ENCODE results near the gene SAE1. TPM values are rescaled to one million over a fixed set of nuclear protein-coding genes. Genes with fewer than 3 reads are reported as not detected.

Gene SAE1
- total RNA-seq, 1 experiment from 2014 or later: 251 TPM

DNA sequence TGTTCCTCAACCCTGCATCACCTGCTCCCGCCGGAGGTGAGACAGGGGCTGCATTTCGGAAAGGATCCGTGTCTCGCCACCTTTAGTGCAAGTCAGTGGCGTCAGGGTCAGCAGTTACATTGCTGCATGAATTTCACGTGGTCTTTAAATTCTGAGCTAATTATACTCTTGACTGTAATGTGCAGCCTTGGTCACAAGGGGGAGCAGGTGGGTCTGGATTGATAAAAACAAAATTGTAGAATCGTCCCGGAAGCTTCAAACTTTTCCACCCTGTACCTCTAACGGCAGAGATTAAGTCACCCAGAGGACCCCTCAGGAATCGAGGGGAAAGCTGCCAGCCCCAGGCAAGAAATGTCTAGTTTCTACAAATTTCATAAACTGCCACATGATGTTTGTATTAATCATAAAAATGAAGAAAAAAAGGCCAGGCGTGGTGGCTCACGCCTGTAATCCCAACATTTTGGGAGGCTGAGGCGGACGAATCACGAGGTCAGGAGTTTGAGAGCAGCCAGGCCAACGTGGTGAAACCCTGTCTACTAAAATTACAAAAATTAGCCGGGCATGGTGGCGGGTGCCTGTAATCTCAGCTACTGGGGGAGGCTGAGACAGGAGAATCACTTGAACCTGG lies 80.2 kb downstream of the SAE1 start:
- Mint-ChIP-seq H3K4me1 (ENCODE audit: low read depth, unreplicated experiment) (peaks cover 13% of the 10 kb centered on the region), H3K9me3 (ENCODE audit: unreplicated experiment) (no peaks in the 10 kb centered on the region), H3K27ac (ENCODE audit: unreplicated experiment) (peak overlapping the region; percentile 94), H3K4me3 (ENCODE audit: unreplicated experiment) (peak overlapping the region; percentile 42), H3K36me3 (ENCODE audit: insufficient read depth, unreplicated experiment) (peaks cover 74% of the 10 kb centered on the region), H3K27me3 (ENCODE audit: insufficient read depth, unreplicated experiment) (no peaks in the 10 kb centered on the region)
- CTCF ChIA-PET: interaction anchor here (0.6 to 4.4 kb wide), 24 partner anchors 9 to 1912 kb away, joined by 3 to 234 read pairs (median 4); partner anchors contain the start of genes CCDC9 and SAE1
- Histone ChIP-seq H3K4me1 (no peaks in the 10 kb centered on the region), H3K36me3 (ENCODE audit: control insufficient read depth, insufficient read depth, low read length) (peaks cover 3% of the 10 kb centered on the region), H3K9me3 (no peaks in the 10 kb centered on the region), H3K27me3 (replicated peaks; ENCODE audit: control insufficient read depth, insufficient read depth, low read length) (no peaks in the 10 kb centered on the region), H3K4me3 (ENCODE audit: low read depth, low read length) (no peak overlapping the region)
- BruUV-seq (replicated peaks): no TSS peak
- TF ChIP-seq, protein P1, sequence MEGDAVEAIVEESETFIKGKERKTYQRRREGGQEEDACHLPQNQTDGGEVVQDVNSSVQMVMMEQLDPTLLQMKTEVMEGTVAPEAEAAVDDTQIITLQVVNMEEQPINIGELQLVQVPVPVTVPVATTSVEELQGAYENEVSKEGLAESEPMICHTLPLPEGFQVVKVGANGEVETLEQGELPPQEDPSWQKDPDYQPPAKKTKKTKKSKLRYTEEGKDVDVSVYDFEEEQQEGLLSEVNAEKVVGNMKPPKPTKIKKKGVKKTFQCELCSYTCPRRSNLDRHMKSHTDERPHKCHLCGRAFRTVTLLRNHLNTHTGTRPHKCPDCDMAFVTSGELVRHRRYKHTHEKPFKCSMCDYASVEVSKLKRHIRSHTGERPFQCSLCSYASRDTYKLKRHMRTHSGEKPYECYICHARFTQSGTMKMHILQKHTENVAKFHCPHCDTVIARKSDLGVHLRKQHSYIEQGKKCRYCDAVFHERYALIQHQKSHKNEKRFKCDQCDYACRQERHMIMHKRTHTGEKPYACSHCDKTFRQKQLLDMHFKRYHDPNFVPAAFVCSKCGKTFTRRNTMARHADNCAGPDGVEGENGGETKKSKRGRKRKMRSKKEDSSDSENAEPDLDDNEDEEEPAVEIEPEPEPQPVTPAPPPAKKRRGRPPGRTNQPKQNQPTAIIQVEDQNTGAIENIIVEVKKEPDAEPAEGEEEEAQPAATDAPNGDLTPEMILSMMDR (IDR thresholded peaks at IDR 0.05; ENCODE audit: insufficient read depth in 1 of 2, low read depth in 1 of 2, low read length in 1 of 2, severe bottlenecking in 1 of 2, unreplicated experiment in 1 of 2): peak; percentile 83 to 85
- intact Hi-C loops (cut with micrococcal nuclease; ENCODE audit: unreplicated experiment): loop anchor here (1.0 kb wide), 1 partner anchor 33 kb away; no protein-coding TSS in a partner anchor
- POLR2A ChIA-PET: interaction anchor here (0.5 to 2.0 kb wide), 8 partner anchors 15 to 400 kb away, joined by 3 to 43 read pairs (median 4); partner anchors contain the start of genes CCDC9, INAFM1 and ZC3H4
- DNase-seq: peak; percentile 74 to 85

DNA sequence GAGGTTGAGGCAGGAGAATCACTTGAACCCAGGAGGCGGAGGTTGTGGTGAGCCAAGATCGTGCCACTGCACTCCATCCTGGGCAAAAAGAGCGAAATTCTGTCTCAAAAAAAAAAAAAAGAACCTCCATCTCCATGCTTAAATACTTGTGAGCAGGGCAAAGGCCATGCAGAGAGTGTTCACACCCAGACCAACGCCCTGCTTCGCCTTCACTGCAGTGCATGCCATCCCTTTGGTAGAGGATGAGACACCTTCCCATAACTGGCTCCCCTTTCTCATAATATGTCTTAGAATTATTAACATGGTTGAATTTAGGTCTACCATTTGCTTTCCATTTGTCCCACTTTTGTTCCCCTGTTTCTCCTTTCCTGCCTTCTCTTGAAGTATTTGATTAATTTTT lies 84.9 kb downstream of the SAE1 start:
- no TSS peak for BruUV-seq (replicated peaks)
- no peaks in the 10 kb centered on the region for H3K9me3 ChIP-seq
- H3K27me3 ChIP-seq (replicated peaks; ENCODE audit: control insufficient read depth, insufficient read depth, low read length): no peaks in the 10 kb centered on the region
- Mint-ChIP-seq H3K36me3 (ENCODE audit: insufficient read depth, unreplicated experiment) (peaks cover 34% of the 10 kb centered on the region), H3K4me3 (ENCODE audit: unreplicated experiment) (no peak overlapping the region), H3K27ac (ENCODE audit: unreplicated experiment) (peak overlapping the region; percentile 56), H3K4me1 (ENCODE audit: low read depth, unreplicated experiment) (peaks cover 11% of the 10 kb centered on the region), H3K9me3 (ENCODE audit: unreplicated experiment) (no peaks in the 10 kb centered on the region), H3K27me3 (ENCODE audit: insufficient read depth, unreplicated experiment) (no peaks in the 10 kb centered on the region)
- POLR2A ChIA-PET: no interaction called here
- H3K36me3 ChIP-seq (ENCODE audit: control insufficient read depth, insufficient read depth, low read length): peaks cover 2% of the 10 kb centered on the region
- TF ChIP-seq, protein P1 (IDR thresholded peaks at IDR 0.05; ENCODE audit: insufficient read depth in 1 of 2, low read depth in 1 of 2, low read length in 1 of 2, severe bottlenecking in 1 of 2, unreplicated experiment in 1 of 2): no peak
- H3K4me3 ChIP-seq (ENCODE audit: low read depth, low read length): no peak overlapping the region
- DNase-seq: no peak
- intact Hi-C loops (cut with micrococcal nuclease; ENCODE audit: unreplicated experiment): no loop called here
- H3K4me1 ChIP-seq: no peaks in the 10 kb centered on the region
- CTCF ChIA-PET: interaction anchor here (1.2 to 2.5 kb wide), 2 partner anchors 28 to 29 kb away, joined by 3 to 11 read pairs; no protein-coding TSS in a partner anchor

DNA sequence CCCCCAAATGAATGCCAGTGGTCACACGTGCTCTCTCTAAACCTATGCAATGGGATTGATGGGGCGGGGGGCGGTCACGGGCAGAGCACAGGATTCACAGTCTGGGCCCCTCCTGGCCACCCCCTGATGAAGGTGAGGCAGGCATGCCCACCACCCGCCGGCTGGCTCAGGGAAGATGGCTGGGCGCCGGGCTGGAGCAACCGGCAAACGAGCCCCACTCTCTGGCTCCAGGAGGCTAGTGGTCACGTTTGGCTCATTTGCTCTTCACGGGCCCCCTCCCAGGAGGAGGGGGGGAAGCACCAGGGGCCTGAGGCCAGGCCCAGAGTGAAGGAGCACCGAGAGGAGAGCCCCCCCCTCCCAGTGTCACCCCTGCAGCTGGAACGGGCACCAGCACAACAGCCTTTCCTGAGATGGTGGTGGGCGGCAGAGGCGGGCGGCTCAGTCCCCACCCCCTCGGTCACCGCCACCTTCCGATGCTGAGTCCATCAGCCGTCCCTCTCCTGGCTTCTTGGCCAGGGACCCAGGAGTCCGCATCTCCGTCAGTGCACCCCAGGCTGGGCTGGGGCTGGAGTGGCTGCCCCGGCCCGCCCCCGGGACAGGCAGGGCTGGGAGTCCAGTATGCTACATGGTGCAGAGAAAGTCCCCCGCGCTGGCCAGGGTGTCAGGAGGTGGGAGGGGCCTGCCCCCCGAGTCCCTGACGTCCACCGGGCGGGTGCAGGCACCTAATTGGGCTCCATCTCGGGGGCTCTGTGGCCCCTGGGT lies 90.6 kb downstream of the SAE1 start:
- TF ChIP-seq, protein P1 (IDR thresholded peaks at IDR 0.05; ENCODE audit: insufficient read depth in 1 of 2, low read depth in 1 of 2, low read length in 1 of 2, severe bottlenecking in 1 of 2, unreplicated experiment in 1 of 2): no peak
- H3K4me1 ChIP-seq: peaks cover 5% of the 10 kb centered on the region
- no TSS peak for BruUV-seq (replicated peaks)
- H3K36me3 Mint-ChIP-seq (ENCODE audit: insufficient read depth, unreplicated experiment): peaks cover 29% of the 10 kb centered on the region
- H3K36me3 ChIP-seq (ENCODE audit: control insufficient read depth, insufficient read depth, low read length): peaks cover 2% of the 10 kb centered on the region; the same call in 1 of the 2 replicates
- H3K4me3 ChIP-seq (ENCODE audit: low read depth, low read length): no peak overlapping the region
- no peak for DNase-seq
- H3K9me3 Mint-ChIP-seq (ENCODE audit: unreplicated experiment): no peaks in the 10 kb centered on the region
- H3K27me3 Mint-ChIP-seq (ENCODE audit: insufficient read depth, unreplicated experiment): no peaks in the 10 kb centered on the region
- no peaks in the 10 kb centered on the region for H3K27me3 ChIP-seq (replicated peaks; ENCODE audit: control insufficient read depth, insufficient read depth, low read length)
- ChIA-PET POLR2A (no interaction called here), CTCF (no interaction called here)
- intact Hi-C loops (cut with micrococcal nuclease; ENCODE audit: unreplicated experiment): no loop called here
- H3K9me3 ChIP-seq: no peaks in the 10 kb centered on the region
- H3K4me1 Mint-ChIP-seq (ENCODE audit: low read depth, unreplicated experiment): peaks cover 6% of the 10 kb centered on the region
- no peak overlapping the region for H3K27ac Mint-ChIP-seq (ENCODE audit: unreplicated experiment)
- H3K4me3 Mint-ChIP-seq (ENCODE audit: unreplicated experiment): no peak overlapping the region

Data from Caco-2 (cell line).